Measurements from ENCODE around the gene OR4E2. TPM values are rescaled to one million over a fixed set of nuclear protein-coding genes. Genes with fewer than 3 reads are reported as not detected.
A peak's percentile ranks its signal among the peaks of the same experiment; 100 is the strongest.

OR4E2 gene
- polyA plus RNA-seq (2013, experiment 1 of 2): not detected
- not detected for polyA plus RNA-seq (2013, experiment 2 of 2)

GRCh38 chr14:21653331-21653885 is at the start of gene OR4E2:
Gene OR4E2, plus strand, starts transcription at chr14:21653835. Its CDS starts 11,248 bp downstream, at chr14:21665083.
- no peak within 1 kb of the TSS for H4K8ac ChIP-seq (ENCODE audit: low read depth, low read length)
- H3K18ac ChIP-seq (ENCODE audit: low read length): no peak within 1 kb of the TSS
- no peak within 1 kb of the TSS for H3K23ac ChIP-seq (ENCODE audit: low read depth, low read length, poor library complexity)
- H3K4me2 ChIP-seq (ENCODE audit: insufficient read depth, low read length, poor library complexity, severe bottlenecking): no peak within 1 kb of the TSS
- no CpG with 5 or more reads among the region's 2 CpGs for WGBS, 2 donors (ENCODE audit: extremely low coverage in 2 of 2, insufficient read length in 2 of 2, insufficient replicate concordance in 1 of 2)
- H3K4me3 ChIP-seq (ENCODE audit: low read length in 2 of 2): no peak within 1 kb of the TSS
- H3K79me1 ChIP-seq (ENCODE audit: low read depth, low read length): no peaks in the 10 kb centered on the region
- H3K9me3 ChIP-seq (replicated peaks in 1 of 2; ENCODE audit: control insufficient read depth in 2 of 2, insufficient read depth in 1 of 2, low read depth in 1 of 2, low read length in 2 of 2): no peaks in the 10 kb centered on the region
- no peak for DNase-seq (ENCODE audit: low spot score)
- no peak within 1 kb of the TSS for H3K27ac ChIP-seq (replicated peaks; ENCODE audit: low read length)
- H3K4ac ChIP-seq (ENCODE audit: low read length): no peak within 1 kb of the TSS
- no peak within 1 kb of the TSS for H3K14ac ChIP-seq (ENCODE audit: low read length)
- H3K27me3 ChIP-seq (ENCODE audit: control insufficient read depth in 3 of 3, insufficient read depth in 3 of 3, low read depth in 1 of 3, low read length in 3 of 3): peaks cover 0 to 5% (median 2%) of the 10 kb centered on the region in 3 experiments
- no peak within 1 kb of the TSS for H2BK5ac ChIP-seq (ENCODE audit: low read length)
- no peak within 1 kb of the TSS for H2AFZ ChIP-seq (ENCODE audit: low read length)
- H2BK120ac ChIP-seq (ENCODE audit: low read depth, low read length): no peak within 1 kb of the TSS
- H2AK5ac ChIP-seq (ENCODE audit: low read depth, low read length): no peak within 1 kb of the TSS
- H2BK12ac ChIP-seq (ENCODE audit: low read length): no peak within 1 kb of the TSS
- H3K4me1 ChIP-seq (ENCODE audit: control insufficient read depth in 2 of 2, insufficient read depth in 1 of 2, low read depth in 1 of 2, low read length in 2 of 2): peaks cover 0 to 3% of the 10 kb centered on the region in 2 donors
- no peaks in the 10 kb centered on the region for H3K36me3 ChIP-seq (replicated peaks in 1 of 2; ENCODE audit: control insufficient read depth in 2 of 2, insufficient read depth in 2 of 2, low read length in 2 of 2)
- no peak within 1 kb of the TSS for H2BK15ac ChIP-seq (ENCODE audit: low read length)
- H3K9ac ChIP-seq (ENCODE audit: low read depth, low read length, poor library complexity): no peak within 1 kb of the TSS
- H4K91ac ChIP-seq (ENCODE audit: low read depth, low read length, poor library complexity): no peak within 1 kb of the TSS

- Histone ChIP-seq H4K91ac (ENCODE audit: low read depth, low read length, poor library complexity) (no peak overlapping the region), H3K79me1 (ENCODE audit: low read depth, low read length) (no peaks in the 10 kb centered on the region), H3K36me3 (replicated peaks in 1 of 2; ENCODE audit: control insufficient read depth in 2 of 2, insufficient read depth in 2 of 2, low read length in 2 of 2) (no peaks in the 10 kb centered on the region), H3K18ac (ENCODE audit: low read length) (peak overlapping the region; percentile 76), H3K27ac (replicated peaks; ENCODE audit: low read length) (no peak overlapping the region), H2BK5ac (ENCODE audit: low read length) (no peak overlapping the region), H3K23ac (ENCODE audit: low read depth, low read length, poor library complexity) (no peak overlapping the region), H2AK5ac (ENCODE audit: low read depth, low read length) (no peak overlapping the region), H2BK15ac (ENCODE audit: low read length) (no peak overlapping the region), H3K27me3 (ENCODE audit: control insufficient read depth in 3 of 3, insufficient read depth in 3 of 3, low read depth in 1 of 3, low read length in 3 of 3) (peaks cover 0 to 5% (median 0%) of the 10 kb centered on the region in 3 experiments), H3K9me3 (replicated peaks in 1 of 2; ENCODE audit: control insufficient read depth in 2 of 2, insufficient read depth in 1 of 2, low read depth in 1 of 2, low read length in 2 of 2) (no peaks in the 10 kb centered on the region), H3K14ac (ENCODE audit: low read length) (no peak overlapping the region), H3K4me3 (ENCODE audit: low read length in 2 of 2) (no peak overlapping the region), H2BK120ac (ENCODE audit: low read depth, low read length) (no peak overlapping the region), H2BK12ac (ENCODE audit: low read length) (no peak overlapping the region), H4K8ac (ENCODE audit: low read depth, low read length) (no peak overlapping the region), H3K4me1 (ENCODE audit: control insufficient read depth in 2 of 2, insufficient read depth in 1 of 2, low read depth in 1 of 2, low read length in 2 of 2) (peaks cover 0 to under 1% of the 10 kb centered on the region in 2 donors), H3K4me2 (ENCODE audit: insufficient read depth, low read length, poor library complexity, severe bottlenecking) (no peak overlapping the region), H3K4ac (ENCODE audit: low read length) (no peak overlapping the region), H3K9ac (ENCODE audit: low read depth, low read length, poor library complexity) (no peak overlapping the region), H2AFZ (ENCODE audit: low read length) (no peak overlapping the region)
- DNase-seq (ENCODE audit: low spot score): no peak
- no CpG with 5 or more reads among the region's 6 CpGs for WGBS, 2 donors (ENCODE audit: extremely low coverage in 2 of 2, insufficient read length in 2 of 2, insufficient replicate concordance in 1 of 2)
These were observed 41.3 kb upstream of the OR4E2 start for GRCh38 chr14:21612324-21612723.

- DNase-seq (ENCODE audit: low spot score): no peak
- WGBS, 2 donors (ENCODE audit: extremely low coverage in 2 of 2, insufficient read length in 2 of 2, insufficient replicate concordance in 1 of 2): no CpG with 5 or more reads among the region's 1 CpG
These were observed 39.4 kb upstream of the OR4E2 start for GRCh38 chr14:21614240-21614639.

GRCh38 chr14:21617614-21618013 is 36.0 kb upstream of the OR4E2 start:
- peaks cover 0 to under 1% (median 0%) of the 10 kb centered on the region in 3 experiments for H3K27me3 ChIP-seq (ENCODE audit: control insufficient read depth in 3 of 3, insufficient read depth in 3 of 3, low read depth in 1 of 3, low read length in 3 of 3)
- no peak overlapping the region for H2BK5ac ChIP-seq (ENCODE audit: low read length)
- H3K4me2 ChIP-seq (ENCODE audit: insufficient read depth, low read length, poor library complexity, severe bottlenecking): no peak overlapping the region
- peak overlapping the region; percentile 20 for H3K18ac ChIP-seq (ENCODE audit: low read length)
- WGBS, 2 donors (ENCODE audit: extremely low coverage in 2 of 2, insufficient read length in 2 of 2, insufficient replicate concordance in 1 of 2): no CpG with 5 or more reads among the region's 8 CpGs
- no peak overlapping the region for H4K8ac ChIP-seq (ENCODE audit: low read depth, low read length)
- H2BK120ac ChIP-seq (ENCODE audit: low read depth, low read length): no peak overlapping the region
- no peak overlapping the region for H2AFZ ChIP-seq (ENCODE audit: low read length)
- no peaks in the 10 kb centered on the region for H3K36me3 ChIP-seq (replicated peaks in 1 of 2; ENCODE audit: control insufficient read depth in 2 of 2, insufficient read depth in 2 of 2, low read length in 2 of 2)
- H3K14ac ChIP-seq (ENCODE audit: low read length): no peak overlapping the region
- H3K9ac ChIP-seq (ENCODE audit: low read depth, low read length, poor library complexity): no peak overlapping the region
- no peak for DNase-seq (ENCODE audit: low spot score)
- no peaks in the 10 kb centered on the region for H3K9me3 ChIP-seq (replicated peaks in 1 of 2; ENCODE audit: control insufficient read depth in 2 of 2, insufficient read depth in 1 of 2, low read depth in 1 of 2, low read length in 2 of 2)
- no peak overlapping the region for H2BK12ac ChIP-seq (ENCODE audit: low read length)
- no peak overlapping the region for H3K27ac ChIP-seq (replicated peaks; ENCODE audit: low read length)
- peaks cover 0 to 3% of the 10 kb centered on the region in 2 donors for H3K4me1 ChIP-seq (ENCODE audit: control insufficient read depth in 2 of 2, insufficient read depth in 1 of 2, low read depth in 1 of 2, low read length in 2 of 2)
- no peaks in the 10 kb centered on the region for H3K79me1 ChIP-seq (ENCODE audit: low read depth, low read length)
- H3K4me3 ChIP-seq (ENCODE audit: low read length in 2 of 2): peak overlapping the region in 1 of 2 donors; percentile 15
- H2AK5ac ChIP-seq (ENCODE audit: low read depth, low read length): no peak overlapping the region
- H3K4ac ChIP-seq (ENCODE audit: low read length): no peak overlapping the region
- no peak overlapping the region for H3K23ac ChIP-seq (ENCODE audit: low read depth, low read length, poor library complexity)
- H4K91ac ChIP-seq (ENCODE audit: low read depth, low read length, poor library complexity): no peak overlapping the region
- no peak overlapping the region for H2BK15ac ChIP-seq (ENCODE audit: low read length)

More at GRCh38 chr14:21614240-21614639, 39.4 kb upstream of the OR4E2 start:
- H3K4me2 ChIP-seq (ENCODE audit: insufficient read depth, low read length, poor library complexity, severe bottlenecking): no peak overlapping the region
- H3K27me3 ChIP-seq (ENCODE audit: control insufficient read depth in 3 of 3, insufficient read depth in 3 of 3, low read depth in 1 of 3, low read length in 3 of 3): peaks cover 0 to 5% (median 0%) of the 10 kb centered on the region in 3 experiments
- no peak overlapping the region for H3K18ac ChIP-seq (ENCODE audit: low read length)
- H3K23ac ChIP-seq (ENCODE audit: low read depth, low read length, poor library complexity): no peak overlapping the region
- H4K8ac ChIP-seq (ENCODE audit: low read depth, low read length): no peak overlapping the region
- no peak overlapping the region for H4K91ac ChIP-seq (ENCODE audit: low read depth, low read length, poor library complexity)
- no peaks in the 10 kb centered on the region for H3K79me1 ChIP-seq (ENCODE audit: low read depth, low read length)
- H3K36me3 ChIP-seq (replicated peaks in 1 of 2; ENCODE audit: control insufficient read depth in 2 of 2, insufficient read depth in 2 of 2, low read length in 2 of 2): no peaks in the 10 kb centered on the region
- H3K14ac ChIP-seq (ENCODE audit: low read length): no peak overlapping the region
- H3K9me3 ChIP-seq (replicated peaks in 1 of 2; ENCODE audit: control insufficient read depth in 2 of 2, insufficient read depth in 1 of 2, low read depth in 1 of 2, low read length in 2 of 2): no peaks in the 10 kb centered on the region
- H3K9ac ChIP-seq (ENCODE audit: low read depth, low read length, poor library complexity): no peak overlapping the region
- H2AK5ac ChIP-seq (ENCODE audit: low read depth, low read length): no peak overlapping the region
- no peak overlapping the region for H3K27ac ChIP-seq (replicated peaks; ENCODE audit: low read length)
- no peak overlapping the region for H2BK12ac ChIP-seq (ENCODE audit: low read length)
- peaks cover 0 to 3% of the 10 kb centered on the region in 2 donors for H3K4me1 ChIP-seq (ENCODE audit: control insufficient read depth in 2 of 2, insufficient read depth in 1 of 2, low read depth in 1 of 2, low read length in 2 of 2)
- H2BK15ac ChIP-seq (ENCODE audit: low read length): no peak overlapping the region
- no peak overlapping the region for H2AFZ ChIP-seq (ENCODE audit: low read length)
- H3K4me3 ChIP-seq (ENCODE audit: low read length in 2 of 2): no peak overlapping the region
- H2BK120ac ChIP-seq (ENCODE audit: low read depth, low read length): no peak overlapping the region
- no peak overlapping the region for H3K4ac ChIP-seq (ENCODE audit: low read length)
- H2BK5ac ChIP-seq (ENCODE audit: low read length): no peak overlapping the region
